K562 (cell line): ENCODE measurements around the gene ODAD4.

Experiments used
- BRD9 ChIP-seq: fragments of 450-650 bp; IDR thresholded peaks from 2 replicates; pipeline ENCODE4 v1.6.1; 2018; ENCODE audit warnings: low read depth; ENCODE audit not compliant: partially characterized antibody
- HDGF ChIP-seq: fragments of 450-650 bp; IDR thresholded peaks from 2 replicates; pipeline ENCODE4 v1.6.1; 2016
- ZNF224 ChIP-seq: sonication (generic); formaldehyde crosslinking; IDR thresholded peaks from 2 replicates; pipeline ENCODE4 v1.8.0; 2022; ENCODE audit warnings: mild to moderate bottlenecking, missing genetic modification reagents
- ZNF384 ChIP-seq: IDR thresholded peaks from 2 replicates; pipeline ENCODE4 v1.6.1; 2012; ENCODE audit warnings: low read depth, low read length, improper control_type of control experiment
- TF ChIP-seq, protein P1 (sequence below): sonication (generic); formaldehyde crosslinking; IDR thresholded peaks from 2 replicates; pipeline ENCODE4 v1.8.1; 2022; ENCODE audit warnings: missing genetic modification reagents
- TF ChIP-seq, protein P2 (sequence below), 3 experiments: IDR thresholded peaks in 2 of 3; conservative IDR thresholded peaks in 1 of 3; 2 replicates each; pipeline ENCODE4 v1.5.1; 2011 to 2012; ENCODE audit warnings: low read length in 3 of 3, mild to moderate bottlenecking in 3 of 3, control low read depth in 2 of 3, improper control_type of control experiment in 1 of 3, inconsistent platforms in 1 of 3, low read depth in 1 of 3, mixed read lengths in 1 of 3, moderate library complexity in 1 of 3; ENCODE audit not compliant: insufficient read depth in 2 of 3

DNA sequence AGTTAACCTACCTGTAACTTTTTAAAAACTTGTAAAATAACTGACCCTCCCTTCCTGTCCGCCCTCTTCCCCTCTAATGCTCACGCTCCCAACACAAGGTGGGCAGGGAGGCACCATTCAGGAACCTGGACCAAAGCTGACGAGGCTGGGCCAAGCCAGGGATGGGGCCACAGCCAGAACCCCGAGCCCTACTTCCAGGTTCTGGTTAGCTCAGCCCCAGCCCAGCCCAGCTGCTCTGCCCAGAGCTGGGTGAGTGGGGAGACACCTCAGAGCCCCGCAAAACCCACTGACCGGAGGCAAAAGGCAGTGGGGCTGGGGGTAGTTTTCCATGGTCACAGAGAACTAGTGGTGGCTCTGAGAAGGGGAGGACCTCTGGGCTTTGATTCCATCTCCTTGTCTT lies 43.6 kb downstream of the ODAD4 start:
- TF ChIP-seq, protein P1, sequence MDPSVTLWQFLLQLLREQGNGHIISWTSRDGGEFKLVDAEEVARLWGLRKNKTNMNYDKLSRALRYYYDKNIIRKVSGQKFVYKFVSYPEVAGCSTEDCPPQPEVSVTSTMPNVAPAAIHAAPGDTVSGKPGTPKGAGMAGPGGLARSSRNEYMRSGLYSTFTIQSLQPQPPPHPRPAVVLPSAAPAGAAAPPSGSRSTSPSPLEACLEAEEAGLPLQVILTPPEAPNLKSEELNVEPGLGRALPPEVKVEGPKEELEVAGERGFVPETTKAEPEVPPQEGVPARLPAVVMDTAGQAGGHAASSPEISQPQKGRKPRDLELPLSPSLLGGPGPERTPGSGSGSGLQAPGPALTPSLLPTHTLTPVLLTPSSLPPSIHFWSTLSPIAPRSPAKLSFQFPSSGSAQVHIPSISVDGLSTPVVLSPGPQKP (CRISPR knock-in tag) = no peak
- no peak for TF ChIP-seq ZNF384
- no peak for TF ChIP-seq ZNF224 (CRISPR knock-in tag)
- TF ChIP-seq, protein P2, sequence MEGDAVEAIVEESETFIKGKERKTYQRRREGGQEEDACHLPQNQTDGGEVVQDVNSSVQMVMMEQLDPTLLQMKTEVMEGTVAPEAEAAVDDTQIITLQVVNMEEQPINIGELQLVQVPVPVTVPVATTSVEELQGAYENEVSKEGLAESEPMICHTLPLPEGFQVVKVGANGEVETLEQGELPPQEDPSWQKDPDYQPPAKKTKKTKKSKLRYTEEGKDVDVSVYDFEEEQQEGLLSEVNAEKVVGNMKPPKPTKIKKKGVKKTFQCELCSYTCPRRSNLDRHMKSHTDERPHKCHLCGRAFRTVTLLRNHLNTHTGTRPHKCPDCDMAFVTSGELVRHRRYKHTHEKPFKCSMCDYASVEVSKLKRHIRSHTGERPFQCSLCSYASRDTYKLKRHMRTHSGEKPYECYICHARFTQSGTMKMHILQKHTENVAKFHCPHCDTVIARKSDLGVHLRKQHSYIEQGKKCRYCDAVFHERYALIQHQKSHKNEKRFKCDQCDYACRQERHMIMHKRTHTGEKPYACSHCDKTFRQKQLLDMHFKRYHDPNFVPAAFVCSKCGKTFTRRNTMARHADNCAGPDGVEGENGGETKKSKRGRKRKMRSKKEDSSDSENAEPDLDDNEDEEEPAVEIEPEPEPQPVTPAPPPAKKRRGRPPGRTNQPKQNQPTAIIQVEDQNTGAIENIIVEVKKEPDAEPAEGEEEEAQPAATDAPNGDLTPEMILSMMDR (IDR thresholded peaks at IDR 0.05 in 2 of 3, conservative IDR thresholded peaks at IDR 0.05 in 1 of 3; ENCODE audit: insufficient read depth in 2 of 3, low read depth in 1 of 3, low read length in 3 of 3) = no peak
- TF ChIP-seq BRD9 = no peak
- no peak for TF ChIP-seq HDGF
